Measurements from ENCODE around the gene FPR2.

DNA sequence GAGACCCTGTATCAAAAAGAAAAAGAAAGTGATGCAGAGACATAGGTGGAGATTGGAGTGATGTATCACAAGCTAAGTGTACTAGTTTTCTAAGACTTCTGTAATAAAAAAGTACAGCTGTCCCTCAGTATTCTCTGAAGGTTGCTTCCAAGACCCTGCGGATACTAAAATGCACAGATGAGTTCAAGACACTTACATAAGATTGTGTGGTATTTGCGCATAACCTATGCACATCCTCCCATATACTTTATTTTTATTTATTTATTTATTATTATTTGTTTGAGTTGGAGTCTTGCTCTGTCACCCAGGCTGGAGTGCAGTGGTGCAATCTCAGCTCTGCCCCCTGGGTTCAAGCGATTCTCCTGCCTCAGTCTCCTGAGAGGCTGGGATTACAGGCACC lies 23.6 kb upstream of the FPR2 start:
- TF ChIP-seq, protein P1, sequence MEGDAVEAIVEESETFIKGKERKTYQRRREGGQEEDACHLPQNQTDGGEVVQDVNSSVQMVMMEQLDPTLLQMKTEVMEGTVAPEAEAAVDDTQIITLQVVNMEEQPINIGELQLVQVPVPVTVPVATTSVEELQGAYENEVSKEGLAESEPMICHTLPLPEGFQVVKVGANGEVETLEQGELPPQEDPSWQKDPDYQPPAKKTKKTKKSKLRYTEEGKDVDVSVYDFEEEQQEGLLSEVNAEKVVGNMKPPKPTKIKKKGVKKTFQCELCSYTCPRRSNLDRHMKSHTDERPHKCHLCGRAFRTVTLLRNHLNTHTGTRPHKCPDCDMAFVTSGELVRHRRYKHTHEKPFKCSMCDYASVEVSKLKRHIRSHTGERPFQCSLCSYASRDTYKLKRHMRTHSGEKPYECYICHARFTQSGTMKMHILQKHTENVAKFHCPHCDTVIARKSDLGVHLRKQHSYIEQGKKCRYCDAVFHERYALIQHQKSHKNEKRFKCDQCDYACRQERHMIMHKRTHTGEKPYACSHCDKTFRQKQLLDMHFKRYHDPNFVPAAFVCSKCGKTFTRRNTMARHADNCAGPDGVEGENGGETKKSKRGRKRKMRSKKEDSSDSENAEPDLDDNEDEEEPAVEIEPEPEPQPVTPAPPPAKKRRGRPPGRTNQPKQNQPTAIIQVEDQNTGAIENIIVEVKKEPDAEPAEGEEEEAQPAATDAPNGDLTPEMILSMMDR (IDR thresholded peaks at IDR 0.05): no peak
- TF ChIP-seq ZFX (IDR thresholded peaks at IDR 0.05; ENCODE audit: borderline replicate concordance): no peak
